ENCODE results near the gene GIMAP5.

GRCh38 chr7:150715293-150715692 is 21.9 kb upstream of the GIMAP5 start:
- TF ChIP-seq KDM1A (IDR thresholded peaks at IDR 0.05; ENCODE audit: borderline replicate concordance) (no peak), RFX5 (IDR thresholded peaks at IDR 0.05; ENCODE audit: low read depth, low read length) (no peak), ATF3 (IDR thresholded peaks at IDR 0.05; ENCODE audit: borderline replicate concordance, extremely low read depth, low read depth, low read length) (no peak), CTCF (IDR thresholded peaks at IDR 0.05 in 2 of 3, conservative IDR thresholded peaks at IDR 0.05 in 1 of 3; ENCODE audit: control insufficient read depth in 2 of 3, extremely low read depth in 1 of 3, insufficient read depth in 1 of 3, low read depth in 3 of 3, low read length in 3 of 3) (0 out of 6 replicates have a peak, but pooled peaks of 2 of the 3 experiments have one; percentile 8 to 13), ZBTB33 (IDR thresholded peaks at IDR 0.05) (no peak), REST (IDR thresholded peaks at IDR 0.05; ENCODE audit: low read depth, low read length) (no peak), MEF2A (IDR thresholded peaks at IDR 0.05; ENCODE audit: insufficient read depth, low read depth, low read length) (no peak), SUZ12 (IDR thresholded peaks at IDR 0.05; ENCODE audit: unreplicated experiment) (no peak), EP300 (IDR thresholded peaks at IDR 0.05; ENCODE audit: borderline replicate concordance in 1 of 2, control insufficient read depth in 1 of 2, low read depth in 2 of 2, low read length in 2 of 2) (no peak), TCF12 (IDR thresholded peaks at IDR 0.05; ENCODE audit: low read depth, low read length) (no peak)
